Ramos (cell line): ENCODE data around the gene MAP3K5.
"Not testable (repeated sequence)": the region's sequence is repeated elsewhere in the genome, so short reads cannot be mapped to it uniquely, and the experiment has no call there.

Experiments used
- in situ Hi-C: fragments of 300-500 bp; cut with MboI; formaldehyde crosslinking; loops from one replicate; pipeline ENCODE4 v1.14.3; 2022; ENCODE audit warnings: low sequenced_read_pairs; ENCODE audit not compliant: unreplicated experiment

MAP3K5 gene

GRCh38 chr6:136728976-136729515, 63.2 kb downstream of the MAP3K5 start:
- in situ Hi-C loops, result no loop called here

GRCh38 chr6:136728033-136728939, 64.0 kb downstream of the MAP3K5 start:
- in situ Hi-C loops, result no loop called here

- in situ Hi-C loops, result no loop called here
These were observed 65.3 kb downstream of the MAP3K5 start for GRCh38 chr6:136726837-136727557.

- in situ Hi-C loops, result no loop called here
These were observed 67.2 kb downstream of the MAP3K5 start for GRCh38 chr6:136725124-136725523.

GRCh38 chr6:136723780-136724179, 68.5 kb downstream of the MAP3K5 start:
- in situ Hi-C loops, result no loop called here

GRCh38 chr6:136721467-136721866, 70.8 kb downstream of the MAP3K5 start:
- in situ Hi-C loops, result no loop called here

DNA sequence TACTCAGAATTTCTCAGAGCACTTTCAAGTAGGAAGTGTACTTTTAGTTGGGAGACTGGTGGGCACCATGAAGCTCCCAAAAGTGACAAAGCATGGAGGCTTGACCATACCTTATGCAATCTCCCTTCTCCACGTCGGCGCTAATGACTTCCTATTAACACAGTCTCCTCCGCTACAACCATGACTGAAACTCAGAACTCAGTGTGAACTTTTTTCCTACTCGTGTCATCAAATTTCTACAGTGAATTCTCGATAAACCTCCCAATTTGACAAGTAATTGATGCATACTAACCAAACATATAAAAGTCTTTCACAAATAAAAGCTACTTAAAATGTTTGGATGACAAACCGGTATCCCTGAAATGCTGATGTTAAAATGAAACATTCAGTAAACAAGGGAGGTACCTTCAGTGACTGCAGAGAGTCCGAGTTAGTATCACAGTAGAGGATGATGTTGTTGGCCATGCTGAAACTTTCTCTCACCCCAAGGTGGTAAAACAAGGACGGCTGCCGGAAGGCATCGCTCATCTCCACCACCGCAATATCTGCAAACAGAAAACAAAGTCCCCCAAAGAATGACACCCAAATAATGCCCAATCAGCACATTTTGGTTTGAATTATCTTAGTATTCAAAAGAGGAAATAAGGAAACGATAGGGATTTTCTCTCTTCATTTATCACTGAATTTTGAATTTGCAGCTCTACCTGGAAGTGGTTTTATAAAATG, 72.1 kb downstream of the MAP3K5 start:
- in situ Hi-C loops, result no loop called here

- in situ Hi-C loops, result no loop called here
These were observed 72.8 kb downstream of the MAP3K5 start for GRCh38 chr6:136719280-136720044.

DNA sequence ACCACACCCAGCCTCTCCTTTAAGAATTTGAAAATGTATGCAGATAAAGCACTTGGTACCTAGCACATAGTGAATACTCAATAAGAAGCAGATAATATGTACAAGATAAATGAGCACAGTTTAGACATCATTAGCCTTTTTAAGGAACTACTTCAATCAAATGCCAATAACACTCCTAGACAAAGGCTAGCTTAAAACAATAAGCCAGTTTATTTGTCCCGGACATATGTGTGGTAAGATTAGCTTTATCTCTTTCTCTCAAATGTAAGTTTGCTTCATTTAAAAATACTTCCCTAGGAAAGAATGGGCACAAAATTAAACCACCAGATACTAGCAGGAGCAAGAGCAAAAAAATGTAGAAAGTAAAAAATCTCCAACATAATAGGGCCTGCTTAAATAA, 73.8 kb downstream of the MAP3K5 start:
- in situ Hi-C loops, result no loop called here

- in situ Hi-C loops, result no loop called here
These were observed 74.6 kb downstream of the MAP3K5 start for GRCh38 chr6:136717716-136717990.

- in situ Hi-C loops, result no loop called here
These were observed 75.2 kb downstream of the MAP3K5 start for GRCh38 chr6:136716917-136717715.

- in situ Hi-C loops, result not testable (repeated sequence)
These were observed 79.6 kb downstream of the MAP3K5 start for GRCh38 chr6:136712642-136713041.

DNA sequence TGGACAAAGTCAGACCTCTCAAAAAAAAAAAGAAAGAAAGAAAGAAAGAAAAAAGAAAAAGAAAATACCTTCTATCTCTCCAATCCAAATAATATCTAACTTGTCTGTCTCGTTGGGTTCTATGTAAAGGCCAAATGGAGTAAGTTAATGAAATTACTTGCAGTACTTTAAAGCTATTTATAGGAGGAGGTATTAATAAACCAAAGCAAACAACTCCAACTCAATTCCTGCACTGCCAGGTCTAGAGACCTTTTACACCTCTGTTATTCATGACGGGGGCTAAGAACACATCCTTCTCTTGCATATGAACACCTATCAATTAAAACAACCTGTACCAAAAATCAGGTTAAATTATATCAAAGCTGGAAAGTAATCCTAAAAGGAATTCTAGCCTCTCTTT, 80.6 kb downstream of the MAP3K5 start:
- in situ Hi-C loops, result no loop called here

GRCh38 chr6:136710877-136711552, 81.3 kb downstream of the MAP3K5 start:
- in situ Hi-C loops, result no loop called here

DNA sequence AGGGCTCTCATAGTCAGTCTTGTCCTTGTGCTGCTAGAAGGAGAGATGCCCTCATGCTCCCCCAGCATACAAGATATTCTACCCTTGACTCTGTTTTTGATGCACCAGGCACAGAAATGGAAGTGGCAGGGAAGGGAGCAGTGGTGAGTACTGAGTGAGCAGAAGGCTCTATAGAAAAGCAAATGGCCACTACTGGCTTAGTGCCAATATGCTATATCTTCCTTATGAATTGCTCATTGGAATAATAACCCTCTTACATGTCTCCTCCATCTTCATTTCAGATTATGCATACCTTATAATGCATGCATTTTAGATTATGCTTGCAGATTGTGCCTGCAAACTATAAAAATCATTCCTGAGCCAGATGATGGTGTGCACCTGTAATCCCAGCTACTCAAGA, 82.8 kb downstream of the MAP3K5 start:
- in situ Hi-C loops, result no loop called here

DNA sequence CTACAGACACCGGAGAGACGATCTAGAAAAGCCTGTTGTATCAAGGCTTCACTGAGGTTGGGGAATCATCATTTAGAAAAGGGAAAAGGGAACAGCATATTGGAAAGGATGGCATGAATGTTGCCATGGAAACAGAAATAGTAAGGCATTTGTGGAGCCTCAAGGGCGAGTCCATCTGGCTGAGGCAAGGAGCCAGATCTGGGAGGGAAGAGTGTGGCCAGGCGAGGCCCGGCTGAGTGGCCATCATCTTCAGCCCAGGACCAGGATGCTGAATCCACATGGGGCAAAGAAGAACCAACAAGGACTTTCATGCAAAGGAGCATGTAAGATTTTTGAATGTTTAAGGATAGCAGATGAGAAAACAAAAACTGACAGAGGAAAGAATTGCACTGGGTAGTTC, 85.8 kb downstream of the MAP3K5 start:
- in situ Hi-C loops, result no loop called here

DNA sequence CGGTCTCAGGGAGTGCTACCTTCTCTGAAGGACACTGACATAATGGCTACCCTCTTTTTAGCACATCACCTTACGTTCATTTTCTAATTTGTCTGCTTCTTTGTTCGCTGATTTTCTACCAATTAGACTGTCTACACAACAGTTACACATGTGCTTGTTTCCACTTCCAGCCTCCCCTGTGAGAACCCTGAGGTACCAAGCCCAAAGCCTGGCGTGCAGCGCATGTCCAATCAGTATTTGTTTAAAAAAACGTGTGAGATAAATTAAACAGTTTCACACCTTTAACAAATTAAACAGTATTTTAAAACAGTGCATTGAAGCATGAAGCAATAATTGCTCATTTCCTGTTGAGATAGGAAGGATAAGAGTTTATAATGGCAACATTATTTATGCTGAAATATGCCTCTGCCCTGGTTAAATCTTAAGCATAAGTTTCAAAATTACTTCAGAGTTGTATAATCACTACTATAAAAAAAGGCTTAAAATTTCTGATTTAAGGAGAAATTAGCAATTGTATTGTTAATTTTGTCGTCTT, 88.9 kb downstream of the MAP3K5 start:
- in situ Hi-C loops, result no loop called here

DNA sequence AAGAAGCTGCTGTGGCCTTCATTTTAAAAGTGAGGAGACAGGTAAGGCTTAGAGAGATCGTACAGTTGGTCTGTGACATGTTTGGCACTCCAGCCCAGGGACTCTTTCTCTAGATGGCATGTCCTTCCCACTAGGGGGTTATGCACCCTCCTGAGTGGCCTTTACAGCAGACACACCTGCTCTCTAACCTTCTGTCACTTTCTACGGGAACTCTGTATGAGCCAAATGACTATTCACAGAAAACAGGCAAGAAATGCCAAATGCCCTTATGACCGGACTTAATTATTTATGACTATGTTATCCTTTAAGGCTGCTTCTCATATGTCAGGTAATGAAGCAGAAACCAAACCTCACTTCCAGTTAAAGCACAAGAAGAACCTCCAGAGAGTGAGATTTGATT, 91.2 kb downstream of the MAP3K5 start:
- in situ Hi-C loops, result no loop called here

GRCh38 chr6:136699358-136699757, 92.9 kb downstream of the MAP3K5 start:
- in situ Hi-C loops, result no loop called here
